Ovary (tissue), 3 donors: ENCODE data around the gene NAALADL2.

ENCODE experiments used
- EP300 ChIP-seq: sonication (generic); formaldehyde crosslinking; IDR thresholded peaks from one replicate; pipeline ENCODE4 v1.6.1; 2017; ENCODE audit warnings: antibody characterized with exemption
- POLR2A ChIP-seq: fragments of 450-650 bp; IDR thresholded peaks from one replicate; pipeline ENCODE4 v1.6.1; 2017; ENCODE audit warnings: antibody characterized with exemption, mild to moderate bottlenecking, moderate library complexity
- TF ChIP-seq, protein P1 (sequence below), 3 donors: fragments of 450-650 bp in 2 of 3; fragments of 200-600 bp in 1 of 3; IDR thresholded peaks; one replicate each; pipeline versions ENCODE4 v1.5.1 to v1.8.0; 2016 to 2022; ENCODE audit warnings: antibody characterized with exemption in 3 of 3, mild to moderate bottlenecking in 1 of 3
- donor health status: DM: no; HTN: no; CAD: no.

DNA sequence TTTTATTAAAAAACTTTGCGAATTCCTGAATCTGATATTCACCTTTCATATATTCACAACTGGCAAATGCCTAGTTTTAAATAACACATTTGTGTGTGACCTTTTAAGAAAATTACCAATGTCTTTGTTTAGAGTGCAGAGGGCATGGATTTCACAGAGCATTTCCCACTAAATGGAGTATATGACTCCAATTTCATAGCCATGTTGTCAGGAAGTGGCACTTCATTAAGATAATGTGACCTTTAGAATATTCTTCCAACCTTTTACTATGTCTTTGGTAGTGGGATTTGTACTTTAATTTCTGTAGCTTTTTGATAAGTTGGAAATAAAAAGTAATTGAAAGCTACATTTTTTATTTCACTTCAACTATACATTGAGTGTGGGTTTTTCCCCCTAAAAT is 188.7 kb downstream of the NAALADL2 start:
- TF ChIP-seq POLR2A (no peak), EP300 (no peak)
- TF ChIP-seq, protein P1, sequence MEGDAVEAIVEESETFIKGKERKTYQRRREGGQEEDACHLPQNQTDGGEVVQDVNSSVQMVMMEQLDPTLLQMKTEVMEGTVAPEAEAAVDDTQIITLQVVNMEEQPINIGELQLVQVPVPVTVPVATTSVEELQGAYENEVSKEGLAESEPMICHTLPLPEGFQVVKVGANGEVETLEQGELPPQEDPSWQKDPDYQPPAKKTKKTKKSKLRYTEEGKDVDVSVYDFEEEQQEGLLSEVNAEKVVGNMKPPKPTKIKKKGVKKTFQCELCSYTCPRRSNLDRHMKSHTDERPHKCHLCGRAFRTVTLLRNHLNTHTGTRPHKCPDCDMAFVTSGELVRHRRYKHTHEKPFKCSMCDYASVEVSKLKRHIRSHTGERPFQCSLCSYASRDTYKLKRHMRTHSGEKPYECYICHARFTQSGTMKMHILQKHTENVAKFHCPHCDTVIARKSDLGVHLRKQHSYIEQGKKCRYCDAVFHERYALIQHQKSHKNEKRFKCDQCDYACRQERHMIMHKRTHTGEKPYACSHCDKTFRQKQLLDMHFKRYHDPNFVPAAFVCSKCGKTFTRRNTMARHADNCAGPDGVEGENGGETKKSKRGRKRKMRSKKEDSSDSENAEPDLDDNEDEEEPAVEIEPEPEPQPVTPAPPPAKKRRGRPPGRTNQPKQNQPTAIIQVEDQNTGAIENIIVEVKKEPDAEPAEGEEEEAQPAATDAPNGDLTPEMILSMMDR (IDR thresholded peaks at IDR 0.05) = no peak
